ENCODE measurements around the gene CCHCR1.

The CCHCR1 gene

DNA sequence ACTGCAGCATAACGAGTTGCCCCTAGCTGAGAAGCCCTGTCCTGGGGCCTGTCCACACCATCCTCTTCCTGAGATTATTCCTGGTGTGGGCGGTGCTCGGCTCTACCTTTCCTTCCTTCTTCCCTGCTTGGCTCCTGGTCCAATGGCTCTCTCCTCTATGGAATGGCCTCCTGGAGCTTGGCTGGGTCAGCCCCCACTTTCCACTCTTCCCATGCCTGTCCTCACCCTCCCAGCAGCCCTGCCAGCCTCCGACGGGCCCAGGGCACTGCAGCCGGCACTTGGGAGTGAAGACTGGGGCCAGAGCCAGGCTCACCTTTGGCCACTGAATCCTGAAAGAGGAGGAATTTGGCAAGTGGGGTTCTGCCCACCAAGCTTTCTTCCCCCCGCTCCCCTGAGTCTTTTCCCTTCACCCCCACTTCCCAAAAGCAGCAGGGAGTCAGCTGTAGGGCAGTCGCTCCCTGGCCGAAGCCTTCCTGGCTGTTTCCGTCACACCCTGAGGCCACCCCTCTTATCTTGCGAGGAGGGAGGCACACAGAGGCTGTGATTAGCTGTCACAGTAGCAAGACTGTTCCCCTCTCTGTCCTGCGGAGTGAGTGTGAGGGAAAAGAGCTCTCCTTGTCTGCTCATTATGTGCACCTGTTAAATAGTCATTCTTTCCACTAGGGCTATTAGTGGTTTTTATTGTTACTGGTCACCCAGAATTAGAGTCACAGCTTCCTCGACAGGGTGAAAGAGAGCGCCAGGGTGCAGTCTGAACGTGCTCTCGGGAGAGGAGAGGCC is 31.0 kb downstream of the CCHCR1 start:
- no peak for DNase-seq

DNA sequence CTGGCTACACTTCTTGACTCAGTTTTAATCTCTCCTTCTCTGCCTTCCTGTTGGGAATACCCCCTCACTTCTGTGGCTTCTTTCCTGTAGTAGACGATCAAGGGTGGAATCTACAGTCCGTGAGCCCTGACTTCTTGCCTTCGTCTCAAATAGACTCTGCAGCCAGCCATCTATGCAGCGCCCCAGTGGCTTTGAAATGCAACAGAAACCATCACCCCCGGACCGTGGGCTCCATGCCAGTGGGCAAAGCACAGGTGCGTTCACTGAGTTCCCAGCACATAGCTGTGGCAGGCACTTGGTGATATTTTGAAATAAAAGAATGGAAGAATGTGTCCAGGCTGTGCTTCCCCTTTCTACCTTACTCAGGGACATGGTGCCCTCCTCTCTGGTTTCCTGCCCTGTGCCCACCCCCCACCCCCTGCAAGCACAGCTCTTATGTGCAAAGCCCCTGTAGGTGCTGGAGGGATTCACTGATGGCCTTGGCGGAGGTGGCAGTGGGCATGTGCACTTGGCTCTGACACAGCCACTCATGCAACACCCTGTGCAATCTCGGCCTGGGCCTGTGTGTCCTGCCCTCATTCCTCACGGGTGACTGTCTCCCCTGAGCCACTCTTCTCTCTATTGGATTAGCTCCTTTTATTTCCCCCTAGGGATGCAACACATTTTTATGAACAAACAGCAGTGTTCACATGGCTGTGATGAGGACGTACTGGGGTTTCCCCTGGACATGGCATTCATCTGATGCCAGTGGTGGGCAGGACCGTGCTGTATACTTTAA is 31.8 kb downstream of the CCHCR1 start:
- no peak for DNase-seq

DNA sequence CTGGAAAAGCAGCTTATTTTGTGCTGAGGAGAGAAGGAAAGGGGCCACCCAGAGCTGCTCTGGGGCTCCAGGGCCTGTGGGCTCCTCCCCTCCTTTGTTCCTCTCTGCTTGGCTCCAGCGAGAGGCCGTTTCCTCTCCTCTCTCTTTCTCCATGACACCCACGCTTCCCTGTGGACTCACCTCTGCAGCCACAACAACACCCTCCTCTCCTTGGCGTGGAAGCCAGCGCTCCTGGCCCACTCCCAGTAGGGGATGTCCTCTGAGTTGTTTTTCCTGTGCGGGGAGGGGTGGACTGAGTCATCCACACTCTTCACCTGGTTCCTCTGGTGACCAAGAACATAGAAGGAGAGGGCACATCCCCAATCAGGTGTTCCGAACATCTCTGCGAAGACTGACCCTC is 32.4 kb downstream of the CCHCR1 start:
- DNase-seq: no peak

DNA sequence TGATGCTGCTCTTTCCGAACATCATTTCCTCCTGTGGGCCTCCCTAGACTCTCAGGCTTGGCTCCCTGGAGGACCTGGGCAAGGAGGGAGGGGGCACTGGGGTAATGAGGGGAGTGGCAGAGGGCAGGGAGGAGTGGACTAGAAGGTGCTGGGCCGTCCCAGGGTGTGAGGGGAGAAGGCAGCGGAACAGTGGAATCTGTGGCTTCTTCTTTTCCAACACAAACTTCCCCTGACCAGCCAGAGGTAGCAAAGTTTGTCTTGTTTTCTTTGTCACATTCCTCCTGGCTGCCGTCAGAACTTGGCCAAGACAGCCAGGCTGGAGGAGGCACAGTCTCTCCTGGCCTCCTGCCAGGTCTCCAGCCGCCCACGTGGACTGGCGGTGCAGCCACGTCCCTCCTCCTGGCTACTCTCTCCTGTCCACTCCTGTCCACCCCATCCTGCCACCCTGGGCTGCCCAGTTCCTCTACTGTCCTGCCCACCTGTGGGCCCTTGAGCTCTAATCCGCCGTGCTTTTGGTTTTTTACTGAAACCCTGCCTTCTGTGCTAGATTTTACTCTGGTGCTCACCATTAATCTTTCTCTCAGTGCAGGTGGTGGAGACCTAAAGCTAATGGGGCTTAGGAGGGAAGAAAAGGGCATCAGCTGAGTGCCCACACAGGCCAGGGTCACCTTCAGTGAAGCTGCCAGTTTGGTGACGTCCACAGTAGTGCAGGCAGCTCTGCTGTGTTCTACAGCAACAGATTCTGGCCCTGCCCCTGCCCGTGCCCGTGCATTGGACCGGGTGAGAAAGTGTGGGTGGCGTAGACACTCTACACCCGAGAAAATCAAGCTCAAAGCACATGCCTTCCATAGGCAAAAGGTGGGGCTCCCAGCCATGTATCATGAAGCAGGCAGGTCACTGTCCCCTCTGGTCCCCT is 34.6 kb downstream of the CCHCR1 start:
- no peak for DNase-seq

DNA sequence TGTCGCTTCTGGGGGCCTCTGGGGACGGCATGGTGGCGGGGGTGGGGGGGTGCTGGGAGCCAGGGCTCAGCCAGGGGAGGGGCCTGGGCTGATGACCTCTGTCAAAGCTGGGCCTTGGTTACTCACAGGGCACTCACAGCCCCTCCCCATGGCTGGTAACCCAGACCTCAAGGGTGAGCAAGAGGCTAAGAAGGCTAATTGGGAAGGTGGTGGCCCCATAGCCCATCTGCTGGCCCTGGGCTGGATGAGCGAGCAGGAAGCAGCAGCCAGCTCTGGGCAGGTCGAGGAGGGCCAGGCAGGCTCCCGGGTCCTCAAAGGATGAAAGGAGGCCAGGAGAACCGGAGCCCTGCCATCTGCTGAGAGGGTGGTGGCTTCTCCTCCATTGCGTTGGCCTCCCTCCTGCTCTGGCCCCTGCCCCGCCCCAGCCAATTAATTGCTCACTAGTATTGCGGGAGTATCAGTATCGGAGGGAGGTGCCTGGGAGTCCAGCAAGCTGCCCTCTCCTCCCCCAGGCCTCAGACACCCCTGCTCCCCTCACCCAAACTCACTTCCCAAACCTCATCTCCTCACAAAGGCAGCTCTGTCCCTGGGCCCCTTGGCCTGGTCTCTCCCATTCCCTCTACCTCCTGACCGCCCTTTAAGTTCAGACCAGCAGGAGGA is 36.3 kb downstream of the CCHCR1 start:
- DNase-seq: no peak

DNA sequence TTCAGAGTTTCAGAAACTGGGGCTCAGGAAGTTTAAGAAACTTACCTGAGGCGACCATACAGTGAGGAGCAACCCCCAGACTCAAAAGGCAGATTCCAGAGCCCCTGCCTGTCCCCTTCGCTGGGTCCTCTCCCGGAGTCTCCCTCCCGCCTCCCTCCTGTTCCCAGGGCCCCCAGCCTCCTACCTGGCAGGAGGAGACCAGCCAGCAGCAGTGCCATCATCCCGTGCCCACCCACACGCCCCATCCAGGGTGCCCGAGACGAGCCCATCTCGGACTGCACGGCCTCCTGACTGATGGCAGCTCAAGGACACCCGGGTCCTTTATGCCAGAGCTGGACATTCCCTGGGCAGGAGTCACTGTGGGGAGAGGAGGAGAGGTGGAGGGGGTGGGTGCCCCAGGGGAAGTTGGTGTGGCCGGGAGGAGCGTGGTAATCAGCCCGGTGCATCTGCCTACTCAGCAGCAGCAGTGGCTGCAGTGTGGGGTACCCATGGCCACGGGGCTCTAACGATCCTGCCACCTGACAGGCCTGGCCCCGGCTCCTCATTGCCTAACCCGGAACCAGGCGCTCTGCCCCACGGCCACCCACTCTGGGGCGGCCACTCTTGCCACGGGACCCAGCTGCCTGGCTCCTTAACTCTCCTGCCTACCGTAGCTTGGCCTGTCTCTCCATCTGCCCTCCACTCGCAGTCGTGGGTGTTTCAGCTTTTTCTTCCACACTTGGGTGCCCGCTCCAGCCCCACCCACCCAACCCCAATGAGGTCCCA is 37.3 kb downstream of the CCHCR1 start, which contains the start of gene CDSN:
Gene CDSN (minus strand): TSS at position 296 of the 765 bp plus-strand sequence. CDS start 27 bp downstream, at position 269.
- no peak for DNase-seq

DNA sequence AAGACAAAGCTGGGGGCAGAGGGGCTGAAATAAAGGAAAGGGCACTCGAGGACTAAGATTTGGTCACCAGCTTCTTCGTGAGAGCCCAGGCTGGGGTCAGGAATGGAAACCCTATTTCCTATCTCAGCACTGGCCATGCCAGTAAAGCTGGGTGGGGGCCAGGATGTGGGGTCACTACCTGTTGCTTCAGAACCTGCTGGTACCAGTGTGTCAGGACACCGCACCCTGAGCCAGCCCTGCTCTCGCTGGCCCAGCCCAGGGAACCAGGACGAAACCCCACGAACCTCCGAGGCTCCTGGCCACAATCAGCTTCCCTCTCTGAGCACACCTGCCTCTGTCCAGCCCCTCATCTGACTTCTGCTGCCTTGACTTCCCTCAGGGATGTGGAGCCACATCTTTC is 39.4 kb downstream of the CCHCR1 start:
- DNase-seq: no peak

DNA sequence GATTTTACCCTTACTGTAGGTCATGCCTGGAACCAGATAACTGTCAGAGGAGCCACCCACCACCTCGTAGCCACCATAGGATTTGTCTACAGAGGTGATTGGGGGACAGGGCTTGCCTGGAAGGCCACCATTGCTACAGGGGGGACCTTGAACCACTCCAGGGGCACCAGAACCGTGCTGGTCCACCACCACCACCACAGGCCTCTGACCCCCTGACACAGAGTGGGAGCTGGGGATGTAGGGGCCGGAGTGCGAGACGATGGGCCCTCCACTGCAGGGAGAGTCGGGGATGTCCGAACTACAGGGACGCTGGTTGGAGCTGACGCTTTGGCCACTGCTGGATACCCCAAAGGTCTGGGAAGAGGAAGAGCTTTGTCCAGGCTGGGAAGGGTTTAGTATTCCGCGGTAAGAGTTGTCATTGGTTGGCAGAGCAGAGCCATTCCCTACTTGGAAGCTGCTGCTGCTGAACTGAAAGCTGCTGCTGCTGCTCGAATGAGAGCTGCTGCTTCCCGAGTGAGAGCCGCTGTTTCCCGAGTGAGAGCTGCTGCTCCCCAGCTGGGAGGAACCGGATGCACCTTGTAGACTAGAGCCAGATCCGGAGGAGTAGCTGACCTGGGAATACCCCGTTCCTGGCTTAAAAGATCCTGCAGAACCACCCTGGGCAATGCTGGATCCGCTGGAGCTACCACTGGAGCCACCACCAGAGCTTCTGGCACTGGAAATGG is 40.8 kb downstream of the CCHCR1 start:
- DNase-seq: no peak

DNA sequence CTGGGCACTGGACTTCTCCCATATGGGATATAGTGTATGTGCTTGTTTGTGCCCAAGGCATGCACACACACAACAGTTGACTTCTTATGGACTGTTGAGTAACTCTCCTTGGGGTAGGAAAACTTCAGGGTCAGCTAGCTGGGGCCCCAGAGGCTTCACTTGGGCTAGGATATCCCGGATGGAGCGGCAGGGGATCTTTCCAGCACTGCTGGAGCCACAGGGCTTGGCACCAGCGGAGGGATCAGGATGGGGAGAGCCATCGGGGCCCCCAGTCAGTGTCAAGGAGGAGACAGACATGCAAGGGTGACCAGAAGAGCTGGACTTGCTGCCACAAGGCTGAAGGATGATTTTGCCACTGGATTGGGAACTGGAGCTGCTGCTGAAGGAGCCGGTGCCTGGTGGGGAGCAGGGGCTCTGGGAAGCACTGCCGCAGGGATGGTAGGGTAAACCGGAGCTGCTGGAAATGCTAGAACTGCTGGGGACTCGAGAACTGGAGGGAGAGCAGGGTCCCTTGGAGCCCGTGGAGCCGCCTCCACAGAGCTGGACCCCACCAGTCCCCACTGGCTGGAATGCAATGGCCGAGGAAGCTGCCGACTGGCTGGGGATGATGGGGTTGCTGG is 41.6 kb downstream of the CCHCR1 start:
- no peak for DNase-seq

DNA sequence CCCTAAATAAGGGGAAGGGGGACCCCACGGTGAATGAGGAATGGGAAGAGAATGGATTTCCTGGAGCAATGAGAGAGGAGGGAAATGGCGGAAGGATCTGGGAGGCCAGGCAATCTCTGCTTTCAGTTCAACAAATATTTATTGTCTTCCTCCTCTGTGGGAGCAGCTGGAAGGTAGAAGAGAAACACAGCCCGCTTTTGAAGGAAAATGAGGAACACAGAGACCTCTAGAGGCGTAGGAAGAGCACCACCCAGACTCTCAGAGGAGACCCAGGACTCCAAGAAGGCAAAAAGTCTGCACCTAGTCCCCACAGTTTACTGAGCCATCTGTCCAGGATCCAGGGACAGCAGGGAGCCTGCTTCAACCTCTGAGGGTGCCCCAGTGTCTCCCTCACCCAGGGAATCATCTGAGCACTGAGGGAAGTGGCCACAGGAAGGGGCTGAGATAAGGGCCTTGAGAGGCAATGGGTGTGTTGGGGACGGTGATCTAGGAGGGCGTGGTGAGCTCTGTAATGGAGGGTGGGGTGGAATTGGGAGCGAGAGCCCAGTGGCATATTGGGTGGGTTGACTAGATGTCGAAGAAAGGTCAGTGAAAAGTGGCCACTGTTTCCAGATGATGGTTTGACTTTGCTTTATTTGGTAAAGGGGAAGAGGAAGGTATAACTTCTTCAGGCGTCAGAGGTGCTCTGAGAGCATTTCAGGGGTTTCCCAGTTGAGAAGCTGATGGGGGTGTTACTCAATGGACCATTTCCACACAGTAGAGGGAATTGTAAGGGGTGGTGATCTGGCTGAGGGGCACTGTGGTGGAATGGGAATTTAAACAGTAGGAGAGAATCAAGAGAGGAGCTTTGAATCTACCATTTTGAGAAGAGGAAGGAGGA is 42.4 kb downstream of the CCHCR1 start:
- DNase-seq: no peak

DNA sequence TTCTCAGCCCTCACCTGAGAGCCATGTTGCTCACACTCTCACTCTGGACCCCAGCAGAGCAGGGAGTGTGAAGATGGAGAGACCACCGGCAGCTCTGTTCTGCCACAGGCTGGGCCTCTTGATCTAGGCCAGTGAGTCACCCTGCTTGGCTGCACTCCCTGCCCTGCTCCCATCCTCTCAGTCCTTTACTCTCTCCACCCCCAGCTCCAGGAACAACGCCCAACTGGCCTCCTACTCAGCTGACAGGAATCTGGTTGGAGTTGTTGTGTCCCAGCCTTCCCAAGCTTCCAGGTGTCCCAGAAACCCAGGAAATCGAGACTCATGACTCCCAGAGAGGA is 43.1 kb downstream of the CCHCR1 start, which contains the start of gene PSORS1C1:
Gene PSORS1C1 (plus strand): TSS at position 260 of the 338 bp plus-strand sequence. CDS start 14,833 bp downstream, outside the sequence.
- no peak for DNase-seq

DNA sequence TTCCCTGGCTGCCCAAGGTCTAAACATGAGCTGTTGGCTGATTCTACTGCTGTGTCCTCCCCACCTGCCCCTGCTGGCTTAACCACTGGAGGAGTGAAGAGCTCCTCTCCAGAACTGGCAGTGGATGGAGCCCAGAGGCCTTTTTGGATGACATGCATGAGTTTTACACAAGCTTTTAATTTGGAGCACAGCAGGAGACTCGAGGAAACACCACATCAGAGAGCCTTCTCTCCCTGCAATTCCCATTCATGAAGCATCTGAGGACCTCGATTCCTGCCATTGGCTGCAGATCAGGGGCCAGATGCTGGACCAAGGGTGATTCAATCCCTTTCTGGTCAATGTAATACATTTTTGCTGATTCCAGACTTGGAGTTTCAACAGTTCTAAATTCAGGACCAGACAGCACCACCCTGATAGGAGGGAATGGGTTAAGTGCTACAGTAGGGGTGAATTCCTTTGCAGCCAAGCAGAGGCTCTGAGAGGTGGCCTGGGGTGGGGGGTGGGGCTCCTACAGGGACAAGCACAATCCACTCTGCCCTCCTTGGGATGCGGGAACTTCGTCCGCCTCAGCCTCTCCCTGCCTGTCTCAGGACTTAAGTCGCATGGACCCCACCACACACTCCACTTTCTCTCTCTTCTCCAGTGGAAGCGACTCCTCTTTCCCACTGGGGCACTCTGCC is 43.6 kb downstream of the CCHCR1 start:
- DNase-seq: no peak

DNA sequence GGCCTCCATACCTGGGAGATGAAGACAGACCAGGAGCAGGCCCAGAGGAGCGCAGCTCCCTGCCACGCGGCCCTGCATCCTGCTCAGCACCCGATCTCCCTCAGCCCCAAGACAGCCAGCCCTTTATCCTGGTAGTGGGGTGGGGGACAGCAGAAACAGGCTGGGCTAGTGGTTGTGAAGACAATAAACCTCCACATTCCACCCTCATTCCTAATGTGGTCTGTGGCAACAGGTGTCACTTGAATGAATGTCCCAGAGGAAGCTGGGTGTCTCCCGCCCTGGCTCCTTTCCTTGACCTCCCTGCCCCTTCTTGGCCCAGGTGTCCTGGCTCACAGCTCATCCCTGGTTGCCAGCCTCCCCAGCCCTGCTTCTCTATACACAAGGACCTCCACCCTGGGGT is 45.1 kb downstream of the CCHCR1 start, which contains the start of gene C6orf15:
Gene C6orf15 (minus strand): TSS at position 98 of the 400 bp plus-strand sequence. CDS start 20 bp downstream, at position 78.
- DNase-seq: no peak

DNA sequence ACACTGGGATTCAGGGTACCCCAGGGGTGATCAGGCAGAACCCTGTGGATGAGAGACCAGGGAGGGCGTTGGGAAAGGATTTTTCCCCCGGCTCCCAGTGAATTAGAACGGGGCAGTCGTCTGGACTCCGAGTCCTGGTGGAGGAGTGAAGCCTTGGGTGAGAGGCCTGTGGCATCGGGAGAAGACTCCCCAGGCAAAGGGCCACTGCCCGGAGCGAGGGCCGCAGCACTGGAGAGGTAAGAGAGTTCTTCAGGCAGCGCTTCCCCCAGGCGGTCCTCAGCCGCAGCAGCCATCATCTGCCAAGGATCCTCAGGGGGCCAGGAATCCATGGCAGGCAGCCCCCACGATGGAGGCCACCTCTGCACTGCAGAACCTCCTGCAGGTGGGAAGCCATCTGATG is 45.9 kb downstream of the CCHCR1 start:
- no peak for DNase-seq

DNA sequence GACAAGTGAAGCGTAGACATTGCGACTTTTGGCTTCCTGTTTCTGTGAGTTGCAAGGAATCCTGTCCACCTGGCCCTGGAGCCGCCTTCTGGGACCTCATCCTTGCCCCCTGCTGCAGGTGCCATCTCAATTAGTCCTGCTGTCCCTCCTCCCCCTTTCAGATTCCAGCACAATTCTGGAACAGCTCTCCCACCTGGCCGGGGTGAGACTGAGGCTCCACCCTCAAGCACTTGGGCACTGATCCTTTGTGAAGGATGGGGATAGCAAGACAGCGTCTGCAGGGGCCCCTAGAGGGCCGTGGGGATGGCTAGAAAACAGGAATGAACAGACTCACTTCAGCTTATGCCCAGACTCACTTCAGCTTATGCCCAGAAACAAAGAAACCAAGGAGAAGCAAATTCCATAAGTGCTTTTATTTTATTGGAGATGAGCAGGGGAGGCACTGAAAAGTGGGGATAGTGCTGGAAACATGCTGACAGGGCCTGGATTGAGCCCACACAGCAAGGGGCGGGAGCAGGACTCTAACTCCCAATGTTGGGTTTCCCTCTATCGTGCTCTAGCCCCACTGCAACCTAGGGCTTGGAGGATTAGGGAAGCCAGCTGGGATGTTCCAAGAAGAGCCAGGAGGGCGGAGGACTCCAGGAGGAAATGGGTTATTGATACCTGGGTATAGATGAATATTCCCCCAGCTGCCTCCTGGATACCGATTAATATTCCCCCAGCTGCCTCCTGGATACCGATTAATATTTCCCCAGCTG is 46.6 kb downstream of the CCHCR1 start:
- DNase-seq: no peak

DNA sequence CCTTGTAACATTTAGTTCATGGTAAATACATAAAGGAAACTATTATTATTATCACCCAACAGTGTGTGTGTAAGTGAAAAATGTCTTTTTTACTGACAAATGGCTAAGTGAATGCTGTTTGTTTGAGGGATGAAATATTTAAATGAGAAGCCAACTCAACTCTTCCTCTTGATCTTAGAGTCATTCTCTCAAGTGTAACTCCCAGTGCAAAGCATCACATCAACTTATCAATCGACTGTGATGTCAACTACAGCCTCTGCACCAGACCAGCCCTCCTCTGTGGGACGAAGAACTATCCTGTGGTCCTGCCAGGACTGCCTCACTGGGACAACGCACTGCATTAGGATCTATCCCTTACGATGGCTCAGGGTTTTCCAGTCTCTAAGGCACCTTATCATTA is 50.5 kb downstream of the CCHCR1 start:
- DNase-seq: no peak

DNA sequence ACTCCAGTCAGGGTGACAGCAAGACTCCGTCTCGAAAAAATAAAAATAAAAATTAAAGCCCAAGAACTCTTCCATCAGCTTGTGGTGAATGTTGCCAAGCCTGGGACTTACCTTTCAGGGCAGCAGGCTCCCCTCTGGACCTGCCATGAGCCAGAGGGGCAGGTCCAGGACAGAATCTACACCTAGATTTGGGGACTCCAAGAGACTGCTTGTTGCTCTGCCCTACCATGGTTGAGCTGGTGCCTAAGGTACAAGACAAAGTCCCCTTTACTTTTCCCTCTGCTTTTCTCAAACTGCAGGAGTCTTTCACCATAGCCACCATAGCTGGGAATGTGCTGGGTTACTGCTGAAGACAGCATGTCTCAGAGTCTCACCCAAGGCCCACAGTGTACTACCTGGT is 54.5 kb downstream of the CCHCR1 start:
- DNase-seq: no peak

DNA sequence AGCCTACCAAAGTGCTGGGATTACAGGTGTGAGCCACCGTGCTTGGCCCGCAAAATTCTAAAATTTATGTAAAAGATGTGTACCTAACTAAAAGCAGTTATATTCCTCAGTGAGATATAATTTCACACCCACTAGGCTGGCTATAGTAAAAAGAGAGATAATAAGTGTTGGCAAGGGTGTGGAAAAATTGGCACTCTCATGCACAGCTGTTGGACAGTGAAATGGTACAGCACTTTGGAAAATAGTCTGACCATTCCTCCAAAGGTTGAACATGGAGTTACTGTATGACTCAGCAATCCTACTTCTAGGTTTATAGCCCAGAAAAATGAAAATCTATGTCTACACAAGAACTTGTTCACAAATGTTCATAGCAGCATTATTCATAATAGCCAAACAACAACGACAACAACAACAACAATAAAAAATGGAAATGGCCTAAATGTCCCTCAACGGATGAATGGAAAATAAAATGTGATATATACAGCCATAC is 59.1 kb downstream of the CCHCR1 start:
- DNase-seq: no peak

Measured in NCI-H446 treated with DMSO at 0.1 percent for 48 hours (cell line).